Measurements from ENCODE around the gene SPEG. TPM values are rescaled to one million over a fixed set of nuclear protein-coding genes. Genes with fewer than 3 reads are reported as not detected.

Gene SPEG
- total RNA-seq, 1 experiment from 2014 or later = 30.7 TPM

- intact Hi-C loops (cut with micrococcal nuclease) = loop anchor here (5.0 kb wide), 1 partner anchor 112 kb away; the partner anchor contains the start of gene DNPEP
- BruUV-seq (replicated peaks) = TSS peak; percentile 88
- peak overlapping the region; percentile 27; the same call in 1 of the 2 replicates for H3K27ac ChIP-seq (ENCODE audit: low read length)
Measured at GRCh38 chr2:219499058-219499307, 64.3 kb downstream of the SPEG start.

GRCh38 chr2:219499555-219499954 is 64.9 kb downstream of the SPEG start:
- no peaks in the 10 kb centered on the region for H4K20me1 ChIP-seq (ENCODE audit: low read length)
- no peaks in the 10 kb centered on the region for H3K9me2 ChIP-seq (replicated peaks; ENCODE audit: low read length)
- no peaks in the 10 kb centered on the region for H3K9me3 ChIP-seq (ENCODE audit: low read length)
- H3K9ac ChIP-seq (ENCODE audit: low read length) = peak overlapping the region; percentile 95
- H3K79me2 ChIP-seq (ENCODE audit: low read length) = peaks cover 16% of the 10 kb centered on the region
- DNase-seq = no peak
- 0 out of 2 replicates have a peak overlapping the region, but pooled peaks have one; percentile 96 for H2AFZ ChIP-seq (ENCODE audit: low read length)
- peak overlapping the region; percentile 95 for H3K4me2 ChIP-seq (ENCODE audit: low read length)
- no peak for ATAC-seq
- BruUV-seq (replicated peaks) = no TSS peak
- no peak overlapping the region for H3K27ac ChIP-seq (ENCODE audit: low read length)
- intact Hi-C loops (cut with micrococcal nuclease) = loop anchor here (5.0 kb wide), 1 partner anchor 112 kb away; the partner anchor contains the start of gene DNPEP
- no peaks in the 10 kb centered on the region for H3F3A ChIP-seq (ENCODE audit: low read length, unreplicated experiment)
- H3K36me3 ChIP-seq (ENCODE audit: low read depth, low read length) = no peaks in the 10 kb centered on the region
- POLR2A ChIA-PET (ENCODE audit: unreplicated experiment) = interaction anchor here (0.6 kb wide), 1 partner anchor 24 kb away, joined by 3 read pairs; no protein-coding TSS in a partner anchor
- peak overlapping the region; percentile 85 for H3K4me3 ChIP-seq (ENCODE audit: low read length)
- CTCF ChIA-PET = interaction anchor here (0.6 kb wide), 1 partner anchor 12 kb away, joined by 9 read pairs; no protein-coding TSS in a partner anchor
- peaks cover 21% of the 10 kb centered on the region for H3K4me1 ChIP-seq (ENCODE audit: insufficient read depth, low read length)
- no peak for TF ChIP-seq CTCF (conservative IDR thresholded peaks at IDR 0.05; ENCODE audit: low read depth, low read length)
- TF ChIP-seq EZH2 (IDR thresholded peaks at IDR 0.05; ENCODE audit: low read length, unreplicated experiment) = no peak
- TF ChIP-seq EZH2phosphoT487 (IDR thresholded peaks at IDR 0.05; ENCODE audit: borderline replicate concordance, low read length) = no peak
- no peaks in the 10 kb centered on the region for H3K27me3 ChIP-seq (ENCODE audit: low read length)

More at GRCh38 chr2:219499058-219499307, 64.3 kb downstream of the SPEG start:
- H3K9me2 ChIP-seq (replicated peaks; ENCODE audit: low read length) = no peaks in the 10 kb centered on the region
- H3K79me2 ChIP-seq (ENCODE audit: low read length) = peaks cover 16% of the 10 kb centered on the region
- ATAC-seq (no peak), DNase-seq (no peak)
- peak overlapping the region; percentile 95 for H3K4me2 ChIP-seq (ENCODE audit: low read length)
- H3K9ac ChIP-seq (ENCODE audit: low read length) = peak overlapping the region; percentile 95
- ChIA-PET CTCF (interaction anchor here (0.6 to 1.7 kb wide), 7 partner anchors 9 to 789 kb away, joined by 3 to 14 read pairs (median 5); no protein-coding TSS in a partner anchor), POLR2A (ENCODE audit: unreplicated experiment) (interaction anchor here (0.6 to 1.1 kb wide), 6 partner anchors 9 to 112 kb away, joined by 3 to 11 read pairs (median 5); partner anchors contain the start of gene DNPEP)
- H3K4me1 ChIP-seq (ENCODE audit: insufficient read depth, low read length) = peaks cover 21% of the 10 kb centered on the region
- no peaks in the 10 kb centered on the region for H4K20me1 ChIP-seq (ENCODE audit: low read length)
- peak overlapping the region; percentile 96 for H2AFZ ChIP-seq (ENCODE audit: low read length)
- peak overlapping the region; percentile 85 for H3K4me3 ChIP-seq (ENCODE audit: low read length)
- no peaks in the 10 kb centered on the region for H3K36me3 ChIP-seq (ENCODE audit: low read depth, low read length)
- H3F3A ChIP-seq (ENCODE audit: low read length, unreplicated experiment) = no peaks in the 10 kb centered on the region
- H3K9me3 ChIP-seq (ENCODE audit: low read length) = no peaks in the 10 kb centered on the region
- no peak for TF ChIP-seq CTCF (conservative IDR thresholded peaks at IDR 0.05; ENCODE audit: low read depth, low read length)
- H3K27me3 ChIP-seq (ENCODE audit: low read length) = no peaks in the 10 kb centered on the region

GRCh38 chr2:219500135-219500534 is 65.5 kb downstream of the SPEG start:
- no TSS peak for BruUV-seq (replicated peaks)
- POLR2A ChIA-PET (ENCODE audit: unreplicated experiment) = interaction anchor here (0.6 kb wide), 1 partner anchor 24 kb away, joined by 3 read pairs; no protein-coding TSS in a partner anchor

More at GRCh38 chr2:219500135-219500534, 65.5 kb downstream of the SPEG start:
- peaks cover 16% of the 10 kb centered on the region for H3K79me2 ChIP-seq (ENCODE audit: low read length)
- no peak overlapping the region for H2AFZ ChIP-seq (ENCODE audit: low read length)
- CTCF ChIA-PET = interaction anchor here (0.6 kb wide), 1 partner anchor 11 kb away, joined by 9 read pairs; no protein-coding TSS in a partner anchor
- H3K36me3 ChIP-seq (ENCODE audit: low read depth, low read length) = no peaks in the 10 kb centered on the region
- no peaks in the 10 kb centered on the region for H3K9me3 ChIP-seq (ENCODE audit: low read length)
- no peak overlapping the region for H3K9ac ChIP-seq (ENCODE audit: low read length)
- H3K27ac ChIP-seq (ENCODE audit: low read length) = no peak overlapping the region
- H3K27me3 ChIP-seq (ENCODE audit: low read length) = no peaks in the 10 kb centered on the region
- H3K4me2 ChIP-seq (ENCODE audit: low read length) = peak overlapping the region; percentile 95; the same call in 1 of the 2 replicates
- H4K20me1 ChIP-seq (ENCODE audit: low read length) = no peaks in the 10 kb centered on the region
- ATAC-seq (no peak), DNase-seq (peak; percentile 24)
- H3K9me2 ChIP-seq (replicated peaks; ENCODE audit: low read length) = no peaks in the 10 kb centered on the region
- TF ChIP-seq CTCF (conservative IDR thresholded peaks at IDR 0.05; ENCODE audit: low read depth, low read length) = peak; percentile 50
- TF ChIP-seq EZH2 (IDR thresholded peaks at IDR 0.05; ENCODE audit: low read length, unreplicated experiment) = no peak
- H3K4me3 ChIP-seq (ENCODE audit: low read length) = 0 out of 2 replicates have a peak overlapping the region, but pooled peaks have one; percentile 85
- H3K4me1 ChIP-seq (ENCODE audit: insufficient read depth, low read length) = peaks cover 21% of the 10 kb centered on the region
- H3F3A ChIP-seq (ENCODE audit: low read length, unreplicated experiment) = no peaks in the 10 kb centered on the region
- intact Hi-C loops (cut with micrococcal nuclease) = loop anchor here (2.0 kb wide), 1 partner anchor 41 kb away; no protein-coding TSS in a partner anchor

Data from PC-3 (cell line).